KOPT-K1 (cell line): ENCODE measurements around the gene ASIC3.

Experiments
- H3K27ac ChIP-seq: fragments of 200-600 bp; sonication (generic); 2 replicates; pipeline ENCODE4 v1.5.1; 2016; ENCODE audit warnings: antibody characterized with exemption, mild to moderate bottlenecking, low read depth, low read length; ENCODE audit not compliant: poor library complexity, severe bottlenecking
- H3K36me3 ChIP-seq: fragments of 200-600 bp; sonication (generic); 2 replicates; pipeline ENCODE4 v1.5.1; 2017; ENCODE audit warnings: antibody characterized with exemption, mild to moderate bottlenecking, low read length, moderate library complexity; ENCODE audit not compliant: insufficient read depth
- H3K9me3 ChIP-seq: fragments of 200-600 bp; sonication (generic); 2 replicates; pipeline ENCODE4 v1.5.1; 2017; ENCODE audit warnings: antibody characterized with exemption, low read length, mild to moderate bottlenecking; ENCODE audit not compliant: insufficient read depth, poor library complexity, severe bottlenecking

Gene ASIC3

GRCh38 chr7:151053751-151054150 is 5.4 kb downstream of the ASIC3 start:
- Histone ChIP-seq H3K9me3 (no peaks in the 10 kb centered on the region), H3K27ac (no peak overlapping the region), H3K36me3 (no peaks in the 10 kb centered on the region)

- no peak overlapping the region for H3K27ac ChIP-seq
These were observed 7.9 kb downstream of the ASIC3 start for GRCh38 chr7:151056283-151056665.

GRCh38 chr7:151056666-151057505 is 8.6 kb downstream of the ASIC3 start:
- Histone ChIP-seq H3K9me3 (no peaks in the 10 kb centered on the region), H3K36me3 (no peaks in the 10 kb centered on the region), H3K27ac (peak overlapping the region; percentile 67)

More at GRCh38 chr7:151056283-151056665, 7.9 kb downstream of the ASIC3 start:
- Histone ChIP-seq H3K9me3 (no peaks in the 10 kb centered on the region), H3K36me3 (no peaks in the 10 kb centered on the region)

GRCh38 chr7:151057506-151057988 is 9.2 kb downstream of the ASIC3 start, which contains the start of gene CDK5:
TSS of gene CDK5 (minus strand) at chr7:151057897. CDS start at chr7:151057848, 49 bp downstream.
- Histone ChIP-seq H3K27ac (peak within 1 kb of the TSS; percentile 67), H3K9me3 (no peaks in the 10 kb centered on the region), H3K36me3 (no peaks in the 10 kb centered on the region)

- H3K9me3 ChIP-seq = no peaks in the 10 kb centered on the region
- H3K27ac ChIP-seq = peak overlapping the region; percentile 67
- H3K36me3 ChIP-seq = peaks cover under 1% of the 10 kb centered on the region; the same call in 1 of the 2 replicates
These were observed 9.9 kb downstream of the ASIC3 start for GRCh38 chr7:151057989-151058780.

- peak overlapping the region; percentile 67 for H3K27ac ChIP-seq
- H3K9me3 ChIP-seq = no peaks in the 10 kb centered on the region
- peaks cover 5% of the 10 kb centered on the region; the same call in 1 of the 2 replicates for H3K36me3 ChIP-seq
These were observed 10.5 kb downstream of the ASIC3 start for GRCh38 chr7:151058781-151059366.

GRCh38 chr7:151059367-151060112 is 11.2 kb downstream of the ASIC3 start, which contains the start of gene SLC4A2:
TSS of gene SLC4A2 (plus strand) at chr7:151059589. CDS start at chr7:151061988, 2,399 bp downstream.
- H3K9me3 ChIP-seq = no peaks in the 10 kb centered on the region
- peaks cover 11% of the 10 kb centered on the region for H3K36me3 ChIP-seq
- peak within 1 kb of the TSS; percentile 67 for H3K27ac ChIP-seq

- Histone ChIP-seq H3K9me3 (no peaks in the 10 kb centered on the region), H3K27ac (peak overlapping the region; percentile 67), H3K36me3 (peaks cover 16% of the 10 kb centered on the region)
These were observed 11.7 kb downstream of the ASIC3 start for GRCh38 chr7:151060113-151060415.

GRCh38 chr7:151060416-151061212 is 12.3 kb downstream of the ASIC3 start:
- Histone ChIP-seq H3K36me3 (peaks cover 21% of the 10 kb centered on the region), H3K9me3 (no peaks in the 10 kb centered on the region), H3K27ac (peak overlapping the region; percentile 67)

- Histone ChIP-seq H3K27ac (no peak overlapping the region), H3K9me3 (no peaks in the 10 kb centered on the region), H3K36me3 (peaks cover 30% of the 10 kb centered on the region)
These were observed 13.1 kb downstream of the ASIC3 start for GRCh38 chr7:151061213-151062110.

- Histone ChIP-seq H3K36me3 (peaks cover 36% of the 10 kb centered on the region), H3K9me3 (no peaks in the 10 kb centered on the region), H3K27ac (no peak overlapping the region)
These were observed 13.7 kb downstream of the ASIC3 start for GRCh38 chr7:151062111-151062398.

- Histone ChIP-seq H3K36me3 (peaks cover 41% of the 10 kb centered on the region), H3K27ac (no peak overlapping the region), H3K9me3 (no peaks in the 10 kb centered on the region)
These were observed 14.3 kb downstream of the ASIC3 start for GRCh38 chr7:151062399-151063211.

GRCh38 chr7:151063212-151063561 is 14.9 kb downstream of the ASIC3 start:
- no peaks in the 10 kb centered on the region for H3K9me3 ChIP-seq
- peaks cover 47% of the 10 kb centered on the region for H3K36me3 ChIP-seq
- H3K27ac ChIP-seq = no peak overlapping the region
